OCI-LY7 (cell line): ENCODE data around the gene AGBL1. TPM values are rescaled to one million over a fixed set of nuclear protein-coding genes. Genes with fewer than 3 reads are reported as not detected.
"Not testable (repeated sequence)": the region's sequence is repeated elsewhere in the genome, so short reads cannot be mapped to it uniquely, and the experiment has no call there.

ENCODE experiments used
- BruUV-seq: library from RNA; stranded (reverse); fragments of 400-500 nt; replicated peaks from 2 replicates; lab custom pipeline; 2021; lab: Mats Ljungman, UMichigan
- CTCF ChIA-PET: fragments of 300-600 bp; sonication (Branson Sonifier 250); formaldehyde crosslinking; loops from one replicate; lab custom pipeline; 2022; ENCODE audit warnings: antibody characterized with exemption; ENCODE audit not compliant: unreplicated experiment; lab: Charles Lee
- POLR2A ChIA-PET: fragments of 300-600 bp; sonication (Branson Sonifier 250); formaldehyde crosslinking; loops from one replicate; lab custom pipeline; 2022; ENCODE audit warnings: antibody characterized with exemption; lab: Charles Lee
- DNase-seq: peaks from one replicate; pipeline ENCODE4 v3.0.0-alpha.2; 2015; ENCODE audit warnings: low spot score
- H2AFZ ChIP-seq: fragments of 200-600 bp; sonication (generic), shearing (Covaris generic); 2 replicates; pipeline ENCODE4 v1.6.1; 2014; ENCODE audit warnings: mild to moderate bottlenecking, antibody characterized with exemption, low read length, moderate library complexity
- H3K27ac ChIP-seq: fragments of 200-600 bp; sonication (generic); 2 replicates; pipeline ENCODE4 v1.5.1; 2014; ENCODE audit warnings: mixed run types, low read depth, mild to moderate bottlenecking, moderate library complexity, low read length, inconsistent platforms; ENCODE audit not compliant: poor library complexity, severe bottlenecking
- H3K36me3 ChIP-seq: fragments of 200-600 bp; sonication (generic); 2 replicates; pipeline ENCODE4 v1.6.1; 2014; ENCODE audit warnings: mild to moderate bottlenecking, antibody characterized with exemption, low read length, moderate library complexity, mixed read lengths; ENCODE audit not compliant: insufficient read depth
- H3K4me1 ChIP-seq: fragments of 200-600 bp; sonication (generic); 2 replicates; pipeline ENCODE4 v1.5.1; 2014; ENCODE audit warnings: mild to moderate bottlenecking, low read length; ENCODE audit not compliant: insufficient read depth, poor library complexity, severe bottlenecking
- H3K4me2 ChIP-seq: fragments of 200-600 bp; sonication (generic); 2 replicates; pipeline ENCODE4 v1.6.1; 2014; ENCODE audit warnings: mild to moderate bottlenecking, low read length
- H3K4me3 ChIP-seq: fragments of 200-600 bp; sonication (generic); 2 replicates; pipeline ENCODE4 v1.5.1; 2014; ENCODE audit warnings: mild to moderate bottlenecking, low read depth, low read length; ENCODE audit not compliant: poor library complexity, severe bottlenecking
- H3K79me2 ChIP-seq: fragments of 200-600 bp; sonication (generic); 2 replicates; pipeline ENCODE4 v1.6.1; 2016; ENCODE audit warnings: low read depth, mild to moderate bottlenecking, low read length, moderate library complexity, mixed read lengths; ENCODE audit not compliant: insufficient read depth
- H3K9me2 ChIP-seq: fragments of 200-600 bp; sonication (generic); 2 replicates; pipeline ENCODE4 v1.6.1; 2016; ENCODE audit warnings: mild to moderate bottlenecking, low read length, mixed read lengths; ENCODE audit not compliant: insufficient read depth
- H3K9me3 ChIP-seq: fragments of 200-600 bp; sonication (generic); 2 replicates; pipeline ENCODE4 v1.6.1; 2014; ENCODE audit warnings: mild to moderate bottlenecking, mixed run types, low read length, mixed read lengths
- H4K20me1 ChIP-seq: fragments of 200-600 bp; sonication (generic); 2 replicates; pipeline ENCODE4 v1.6.1; 2014; ENCODE audit warnings: mild to moderate bottlenecking, antibody characterized with exemption, low read length, moderate library complexity, mixed read lengths; ENCODE audit not compliant: insufficient read depth
- EZH2phosphoT487 ChIP-seq: fragments of 200-600 bp; sonication (generic); IDR thresholded peaks from 2 replicates; pipeline ENCODE4 v1.6.1; 2018; ENCODE audit warnings: low read depth, borderline replicate concordance, mild to moderate bottlenecking, mixed run types, antibody characterized with exemption, low read length, moderate library complexity, mixed read lengths
- intact Hi-C: fragments of 100-400 bp; cut with micrococcal nuclease; formaldehyde crosslinking; loops from one replicate; pipeline ENCODE4 v1.10.0; 2022; ENCODE audit not compliant: unreplicated experiment
- total RNA-seq, 2 experiments: library from RNA; depleted of rRNA in 1 of 2; stranded (reverse); fragments of >200 nt in 1 of 2; shearing (Covaris generic) in 1 of 2; gene quantifications; 2 replicates each; pipeline ENCODE4 v1.2.3, GENCODE V29; 2014 to 2022
- TF ChIP-seq, protein P1 (sequence below): fragments of 200-600 bp; sonication (generic); conservative IDR thresholded peaks from 2 replicates; pipeline ENCODE4 v1.5.1; 2014; ENCODE audit warnings: mild to moderate bottlenecking, antibody characterized with exemption, low read length, moderate library complexity, mixed read lengths

AGBL1 gene
- total RNA-seq, 2 experiments from 2014 or later, result not detected

DNA sequence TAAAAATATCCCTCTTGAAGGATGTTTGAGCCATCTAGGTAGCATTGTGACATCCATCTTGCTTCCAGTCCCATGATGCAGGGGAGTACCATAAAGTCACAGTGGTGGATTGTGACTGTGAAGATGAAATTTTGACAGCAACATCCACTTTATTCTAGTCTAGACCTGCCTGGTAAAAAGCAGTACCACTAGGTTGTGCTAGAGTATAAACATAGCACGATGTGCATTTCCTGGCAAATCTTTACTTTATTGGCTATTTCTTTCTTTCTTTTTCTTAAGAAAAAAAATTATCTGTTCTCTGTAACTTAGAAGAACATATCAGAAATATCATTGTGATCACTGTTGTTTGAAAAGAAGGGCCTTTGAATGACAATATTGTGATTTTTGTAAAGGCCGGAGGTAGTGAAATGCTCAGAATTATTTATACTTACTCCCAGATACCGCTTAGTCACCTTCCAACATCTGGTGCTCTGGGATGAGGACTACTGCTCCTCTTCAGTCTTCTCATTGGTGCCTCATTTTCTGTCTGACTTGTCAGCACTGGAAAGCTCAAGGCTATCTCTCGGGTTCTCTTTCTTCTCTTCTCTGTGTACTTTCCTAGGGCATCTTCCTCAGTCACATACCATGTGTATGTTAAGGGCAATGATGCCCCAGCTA, 35.6 kb downstream of the AGBL1 start:
- ChIA-PET CTCF (interaction anchor here (0.6 kb wide), 1 partner anchor 157 kb away, joined by 3 read pairs; no protein-coding TSS in a partner anchor), POLR2A (no interaction called here)
- Histone ChIP-seq H3K9me3 (no peaks in the 10 kb centered on the region), H4K20me1 (no peaks in the 10 kb centered on the region), H3K4me3 (no peak overlapping the region), H3K27ac (no peak overlapping the region), H3K4me1 (no peaks in the 10 kb centered on the region), H3K79me2 (no peaks in the 10 kb centered on the region), H2AFZ (no peak overlapping the region), H3K4me2 (no peak overlapping the region), H3K36me3 (no peaks in the 10 kb centered on the region), H3K9me2 (no peaks in the 10 kb centered on the region)
- BruUV-seq, result no TSS peak
- intact Hi-C loops, result no loop called here
- TF ChIP-seq, protein P1, sequence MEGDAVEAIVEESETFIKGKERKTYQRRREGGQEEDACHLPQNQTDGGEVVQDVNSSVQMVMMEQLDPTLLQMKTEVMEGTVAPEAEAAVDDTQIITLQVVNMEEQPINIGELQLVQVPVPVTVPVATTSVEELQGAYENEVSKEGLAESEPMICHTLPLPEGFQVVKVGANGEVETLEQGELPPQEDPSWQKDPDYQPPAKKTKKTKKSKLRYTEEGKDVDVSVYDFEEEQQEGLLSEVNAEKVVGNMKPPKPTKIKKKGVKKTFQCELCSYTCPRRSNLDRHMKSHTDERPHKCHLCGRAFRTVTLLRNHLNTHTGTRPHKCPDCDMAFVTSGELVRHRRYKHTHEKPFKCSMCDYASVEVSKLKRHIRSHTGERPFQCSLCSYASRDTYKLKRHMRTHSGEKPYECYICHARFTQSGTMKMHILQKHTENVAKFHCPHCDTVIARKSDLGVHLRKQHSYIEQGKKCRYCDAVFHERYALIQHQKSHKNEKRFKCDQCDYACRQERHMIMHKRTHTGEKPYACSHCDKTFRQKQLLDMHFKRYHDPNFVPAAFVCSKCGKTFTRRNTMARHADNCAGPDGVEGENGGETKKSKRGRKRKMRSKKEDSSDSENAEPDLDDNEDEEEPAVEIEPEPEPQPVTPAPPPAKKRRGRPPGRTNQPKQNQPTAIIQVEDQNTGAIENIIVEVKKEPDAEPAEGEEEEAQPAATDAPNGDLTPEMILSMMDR, result peak; percentile 56
- TF ChIP-seq EZH2phosphoT487, result no peak
- DNase-seq, result no peak

DNA sequence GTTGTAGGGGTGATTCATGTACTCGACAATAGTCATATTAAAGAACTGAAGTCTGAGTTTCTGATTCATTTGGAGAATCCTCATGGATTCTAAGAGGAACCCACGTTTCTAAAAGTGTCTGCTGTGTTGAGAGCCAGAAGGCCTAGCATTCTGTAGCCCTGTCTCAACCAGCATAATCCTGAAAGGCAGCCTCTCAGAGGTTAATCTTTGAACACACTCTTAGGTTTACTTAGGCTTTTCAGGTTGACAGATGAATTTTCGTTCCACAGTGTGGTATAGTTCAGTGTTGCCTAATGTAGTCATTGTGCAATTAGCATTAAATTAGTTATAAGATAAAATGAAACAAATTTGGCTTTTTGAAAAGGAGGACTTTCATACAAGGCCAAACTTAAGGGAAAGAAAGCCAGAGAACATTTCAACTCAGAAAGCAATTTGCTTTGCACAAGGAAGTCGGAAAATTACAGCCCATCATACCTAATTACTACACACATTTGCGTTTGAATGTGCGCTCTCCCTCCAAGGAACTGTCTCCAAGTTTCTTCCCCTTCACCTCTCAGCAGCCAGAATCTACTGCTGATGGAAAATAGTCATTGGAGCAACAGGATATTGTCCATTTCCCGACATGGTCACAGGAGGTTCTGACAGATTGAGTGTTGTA, 42.0 kb downstream of the AGBL1 start:
- TF ChIP-seq, protein P1, result no peak
- TF ChIP-seq EZH2phosphoT487, result no peak
- Histone ChIP-seq H3K4me3 (no peak overlapping the region), H3K4me2 (no peak overlapping the region), H3K9me3 (no peaks in the 10 kb centered on the region), H3K27ac (no peak overlapping the region), H4K20me1 (no peaks in the 10 kb centered on the region), H3K4me1 (no peaks in the 10 kb centered on the region), H3K36me3 (no peaks in the 10 kb centered on the region), H2AFZ (no peak overlapping the region), H3K79me2 (no peaks in the 10 kb centered on the region), H3K9me2 (no peaks in the 10 kb centered on the region)
- BruUV-seq, result no TSS peak
- ChIA-PET POLR2A (no interaction called here), CTCF (no interaction called here)
- no peak for DNase-seq
- intact Hi-C loops, result no loop called here

DNA sequence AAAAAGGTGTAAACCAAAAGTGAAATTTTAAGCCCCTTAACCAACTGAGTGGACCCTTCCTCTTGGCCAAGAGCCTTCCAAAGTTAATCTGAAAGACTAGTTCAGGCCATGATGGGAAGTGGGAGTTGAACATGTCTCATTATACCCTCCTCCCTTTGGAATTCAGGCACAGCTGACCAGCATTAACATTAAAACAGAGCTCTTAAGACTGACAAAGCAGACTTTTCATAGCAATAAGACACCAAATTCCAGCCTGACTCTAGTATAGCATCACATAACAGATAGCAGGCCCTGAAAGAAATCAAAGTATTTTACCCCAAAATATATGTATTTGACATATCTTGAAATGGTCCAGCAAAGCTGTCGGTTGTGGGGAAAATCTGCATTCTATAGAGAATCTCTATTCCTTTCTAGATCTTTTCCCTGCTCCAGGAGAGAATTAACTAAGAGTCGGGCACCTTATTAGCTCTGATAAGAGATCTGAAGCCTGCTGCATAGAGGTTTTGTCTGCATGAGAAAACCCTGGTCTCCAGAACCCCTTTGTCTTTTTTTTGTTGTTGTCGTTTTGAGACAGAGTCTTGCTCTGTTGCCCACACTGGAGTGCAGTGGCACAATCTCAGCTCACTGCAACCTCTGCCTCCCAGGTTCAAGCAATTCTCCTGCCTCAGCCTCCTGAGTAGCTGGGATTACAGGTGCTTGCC, 43.2 kb downstream of the AGBL1 start:
- POLR2A ChIA-PET, result not testable (repeated sequence)

More for the DNA sequence above, 43.2 kb downstream of the AGBL1 start:
- CTCF ChIA-PET, H4K20me1 ChIP-seq, H3K27ac ChIP-seq, H3K4me3 ChIP-seq, intact Hi-C loops, H3K9me2 ChIP-seq, H2AFZ ChIP-seq, BruUV-seq, H3K4me2 ChIP-seq, H3K9me3 ChIP-seq, DNase-seq, H3K4me1 ChIP-seq, H3K79me2 ChIP-seq, H3K36me3 ChIP-seq: not testable (repeated sequence)
